ENCODE data around the gene DDX41. TPM values are rescaled to one million over a fixed set of nuclear protein-coding genes. Genes with fewer than 3 reads are reported as not detected.
A peak's percentile ranks its signal among the peaks of the same experiment; 100 is the strongest.
"Not testable (repeated sequence)": the region's sequence is repeated elsewhere in the genome, so short reads cannot be mapped to it uniquely, and the experiment has no call there.

Gene DDX41
- total RNA-seq: 27.4 TPM
- polyA plus RNA-seq: 65.6 TPM

GRCh38 chr5:177516601-177517568 is at the start of gene DDX41:
Gene DDX41 (minus strand): TSS chr5:177516961. CDS start chr5:177516945, 16 bp downstream.
- Histone ChIP-seq H3K4me3 (ENCODE audit: low read depth, low read length) (peak within 1 kb of the TSS; percentile 92), H3K4me1 (ENCODE audit: insufficient read depth) (no peaks in the 10 kb centered on the region), H3K36me3 (ENCODE audit: insufficient read depth) (no peaks in the 10 kb centered on the region), H3K27ac (ENCODE audit: low read depth) (peak within 1 kb of the TSS; percentile 82)
- WGBS: under 1% methylated on average over 96 of the region's 96 CpGs
- DNase-seq (ENCODE audit: extremely low spot score): peak; percentile 97

GRCh38 chr5:177565046-177565445 is 48.3 kb upstream of the DDX41 start:
- Histone ChIP-seq H3K4me3 (ENCODE audit: low read depth, low read length) (no peak overlapping the region), H3K27ac (ENCODE audit: low read depth) (no peak overlapping the region), H3K4me1 (ENCODE audit: insufficient read depth) (no peaks in the 10 kb centered on the region), H3K36me3 (ENCODE audit: insufficient read depth) (no peaks in the 10 kb centered on the region)
- no peak for DNase-seq (ENCODE audit: extremely low spot score)
- WGBS: 79% methylated on average over 8 of the region's 8 CpGs

DNA sequence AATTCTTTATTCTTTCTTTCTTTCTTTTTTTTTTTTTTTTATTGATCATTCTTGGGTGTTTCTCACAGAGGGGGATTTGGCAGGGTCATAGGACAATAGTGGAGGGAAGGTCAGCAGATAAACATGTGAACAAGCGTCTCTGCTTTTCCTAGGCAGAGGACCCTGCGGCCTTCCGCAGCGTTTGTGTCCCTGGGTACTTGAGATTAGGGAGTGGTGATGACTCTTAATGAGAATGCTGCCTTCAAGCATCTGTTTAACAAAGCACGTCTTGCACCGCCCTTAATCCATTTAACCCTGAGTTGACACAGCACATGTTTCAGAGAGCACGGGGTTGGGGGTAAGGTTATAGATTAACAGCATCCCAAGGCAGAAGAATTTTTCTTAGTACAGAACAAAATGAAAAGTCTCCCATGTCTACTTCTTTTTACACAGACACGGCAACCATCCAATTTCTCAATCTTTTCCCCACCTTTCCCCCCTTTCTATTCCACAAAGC is 42.7 kb upstream of the DDX41 start:
- H3K36me3 ChIP-seq (ENCODE audit: insufficient read depth); H3K27ac ChIP-seq (ENCODE audit: low read depth); H3K4me1 ChIP-seq (ENCODE audit: insufficient read depth); DNase-seq (ENCODE audit: extremely low spot score); H3K4me3 ChIP-seq (ENCODE audit: low read depth, low read length): not testable (repeated sequence)
- 54% methylated on average over 8 of the region's 8 CpGs for WGBS

- Histone ChIP-seq H3K36me3 (ENCODE audit: insufficient read depth) (no peaks in the 10 kb centered on the region), H3K27ac (ENCODE audit: low read depth) (no peak overlapping the region), H3K4me3 (ENCODE audit: low read depth, low read length) (no peak overlapping the region), H3K4me1 (ENCODE audit: insufficient read depth) (no peaks in the 10 kb centered on the region)
- no peak for DNase-seq (ENCODE audit: extremely low spot score)
- 77% methylated on average over 5 of the region's 5 CpGs for WGBS
Observed at GRCh38 chr5:177557796-177558195, 41.0 kb upstream of the DDX41 start.

GRCh38 chr5:177557041-177557647 is 40.4 kb upstream of the DDX41 start:
- Histone ChIP-seq H3K4me3 (ENCODE audit: low read depth, low read length) (no peak overlapping the region), H3K4me1 (ENCODE audit: insufficient read depth) (no peaks in the 10 kb centered on the region), H3K27ac (ENCODE audit: low read depth) (no peak overlapping the region), H3K36me3 (ENCODE audit: insufficient read depth) (no peaks in the 10 kb centered on the region)
- DNase-seq (ENCODE audit: extremely low spot score): no peak
- 27% methylated on average over 4 of the region's 4 CpGs for WGBS

GRCh38 chr5:177555665-177556064 is 38.9 kb upstream of the DDX41 start:
- H3K4me1 ChIP-seq (ENCODE audit: insufficient read depth): no peaks in the 10 kb centered on the region
- no peak for DNase-seq (ENCODE audit: extremely low spot score)
- no peak overlapping the region for H3K27ac ChIP-seq (ENCODE audit: low read depth)
- no peaks in the 10 kb centered on the region for H3K36me3 ChIP-seq (ENCODE audit: insufficient read depth)
- no peak overlapping the region for H3K4me3 ChIP-seq (ENCODE audit: low read depth, low read length)
- WGBS: 92% methylated on average over 5 of the region's 5 CpGs

- no peak for DNase-seq (ENCODE audit: extremely low spot score)
- Histone ChIP-seq H3K36me3 (ENCODE audit: insufficient read depth) (no peaks in the 10 kb centered on the region), H3K27ac (ENCODE audit: low read depth) (no peak overlapping the region), H3K4me1 (ENCODE audit: insufficient read depth) (no peaks in the 10 kb centered on the region), H3K4me3 (ENCODE audit: low read depth, low read length) (no peak overlapping the region)
- WGBS: 81% methylated on average over 2 of the region's 2 CpGs
Observed at GRCh38 chr5:177555228-177555627, 38.5 kb upstream of the DDX41 start.

DNA sequence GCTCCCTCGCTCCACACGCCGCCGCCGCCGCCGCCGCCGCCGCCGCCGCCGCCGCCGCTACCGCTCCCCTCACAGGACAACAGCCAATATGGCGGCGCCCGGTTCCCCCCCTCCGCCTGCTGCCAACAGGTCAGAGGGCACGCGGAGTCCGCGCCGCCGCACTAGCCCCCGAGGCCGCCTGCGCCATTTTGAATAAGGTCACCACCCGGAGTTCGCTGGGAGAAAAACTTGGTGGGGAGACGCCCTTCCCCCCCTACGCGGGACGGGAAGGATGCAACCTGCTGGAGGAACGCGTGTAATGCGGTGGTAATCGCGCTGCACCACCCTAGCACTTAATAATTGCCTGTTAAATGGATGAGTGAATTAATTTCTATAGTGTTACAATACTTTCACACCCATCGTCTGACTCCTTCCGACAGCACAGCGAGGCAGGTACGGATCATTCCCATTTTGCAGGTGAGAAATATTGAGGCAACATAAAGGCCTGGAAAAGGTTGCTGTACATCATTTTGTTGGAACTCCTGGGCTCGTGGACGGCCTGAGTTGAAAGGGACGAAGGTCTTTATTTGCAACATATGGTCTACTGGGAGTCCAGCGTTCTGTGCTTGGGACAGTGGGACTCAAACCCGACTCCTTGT is 37.8 kb upstream of the DDX41 start, which contains the start of gene FAM193B:
TSS of gene FAM193B (minus strand) at position 90 of the 638 bp plus-strand sequence. CDS start 105 bp downstream, outside the sequence.
- no peaks in the 10 kb centered on the region for H3K36me3 ChIP-seq (ENCODE audit: insufficient read depth)
- WGBS: 8% methylated on average over 49 of the region's 49 CpGs
- H3K4me1 ChIP-seq (ENCODE audit: insufficient read depth): no peaks in the 10 kb centered on the region
- peak within 1 kb of the TSS; percentile 97 for H3K4me3 ChIP-seq (ENCODE audit: low read depth, low read length)
- peak; percentile 85 for DNase-seq (ENCODE audit: extremely low spot score)
- H3K27ac ChIP-seq (ENCODE audit: low read depth): peak within 1 kb of the TSS; percentile 85

DNA sequence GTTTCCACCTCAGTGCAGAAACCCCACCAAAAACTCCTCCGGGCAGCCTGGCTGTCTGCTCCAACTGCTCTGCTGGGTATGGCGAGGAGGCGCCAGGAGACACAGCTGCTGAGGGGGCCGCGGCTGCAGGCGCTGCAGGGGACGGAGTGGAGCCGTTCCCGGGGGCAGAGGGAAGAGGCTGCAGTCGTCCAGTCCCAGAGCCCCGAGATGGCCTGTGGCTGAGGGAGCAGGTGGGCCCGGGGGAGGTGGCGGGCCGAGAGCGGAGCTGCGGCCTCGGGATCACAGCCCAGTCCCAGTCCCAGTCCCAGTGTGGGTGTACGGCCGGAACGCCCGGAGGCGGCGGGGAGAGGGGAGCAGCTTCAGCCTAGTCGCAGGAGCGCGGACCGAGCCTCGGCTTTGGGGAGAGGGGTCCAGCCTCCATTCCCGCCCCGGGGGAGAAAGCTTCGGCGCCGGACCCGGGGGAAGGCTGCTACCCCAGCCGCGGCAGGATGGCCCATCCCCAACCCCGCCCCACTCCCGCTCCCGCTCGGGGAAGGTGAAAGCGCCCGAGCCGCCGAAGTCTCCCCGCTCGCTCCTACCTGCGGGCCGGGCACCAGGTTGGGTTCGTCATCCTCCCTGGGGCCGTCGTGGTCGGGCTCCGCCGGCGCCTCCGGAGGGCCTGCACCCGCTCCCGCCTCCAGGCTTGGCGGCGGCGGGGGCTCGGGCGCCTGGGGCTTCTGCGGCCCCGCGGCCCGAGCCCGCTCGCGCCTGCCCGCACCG is 37.1 kb upstream of the DDX41 start:
- WGBS: under 1% methylated on average over 72 of the region's 72 CpGs
- no peaks in the 10 kb centered on the region for H3K36me3 ChIP-seq (ENCODE audit: insufficient read depth)
- H3K27ac ChIP-seq (ENCODE audit: low read depth): peak overlapping the region; percentile 85
- no peak for DNase-seq (ENCODE audit: extremely low spot score)
- peaks cover 1% of the 10 kb centered on the region for H3K4me1 ChIP-seq (ENCODE audit: insufficient read depth)
- H3K4me3 ChIP-seq (ENCODE audit: low read depth, low read length): peak overlapping the region; percentile 97

GRCh38 chr5:177552839-177553455 is 36.2 kb upstream of the DDX41 start:
- Histone ChIP-seq H3K36me3 (ENCODE audit: insufficient read depth) (no peaks in the 10 kb centered on the region), H3K4me1 (ENCODE audit: insufficient read depth) (peaks cover 3% of the 10 kb centered on the region), H3K27ac (ENCODE audit: low read depth) (no peak overlapping the region), H3K4me3 (ENCODE audit: low read depth, low read length) (peak overlapping the region; percentile 97)
- DNase-seq (ENCODE audit: extremely low spot score): no peak
- 33% methylated on average over 16 of the region's 16 CpGs for WGBS

DNA sequence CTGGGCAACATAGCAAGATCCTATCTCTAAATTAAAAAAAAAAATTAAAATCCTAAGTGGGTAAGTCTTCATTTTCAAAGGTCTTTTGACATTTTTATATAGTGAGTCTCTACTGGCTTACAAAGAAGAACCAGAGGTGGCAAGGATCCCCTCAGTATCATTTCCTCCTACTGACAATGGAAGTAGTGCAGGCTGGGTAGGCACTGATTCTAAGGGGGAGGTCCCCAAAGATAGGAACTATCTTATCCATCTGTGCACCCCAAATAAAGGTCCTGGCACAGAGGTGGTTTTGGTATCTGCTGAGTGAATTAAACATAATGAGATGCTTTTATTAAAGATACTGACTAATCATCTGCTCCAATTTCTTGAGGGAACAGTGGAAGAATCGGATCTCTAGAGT is 33.4 kb upstream of the DDX41 start:
- Histone ChIP-seq H3K36me3 (ENCODE audit: insufficient read depth) (no peaks in the 10 kb centered on the region), H3K4me3 (ENCODE audit: low read depth, low read length) (no peak overlapping the region), H3K27ac (ENCODE audit: low read depth) (no peak overlapping the region), H3K4me1 (ENCODE audit: insufficient read depth) (peaks cover 3% of the 10 kb centered on the region)
- WGBS: 82% methylated on average over 1 of the region's 1 CpG
- no peak for DNase-seq (ENCODE audit: extremely low spot score)

- 82% methylated on average over 1 of the region's 1 CpG for WGBS
- no peak overlapping the region for H3K4me3 ChIP-seq (ENCODE audit: low read depth, low read length)
- no peak overlapping the region for H3K27ac ChIP-seq (ENCODE audit: low read depth)
- peaks cover 3% of the 10 kb centered on the region for H3K4me1 ChIP-seq (ENCODE audit: insufficient read depth)
- DNase-seq (ENCODE audit: extremely low spot score): no peak
- H3K36me3 ChIP-seq (ENCODE audit: insufficient read depth): no peaks in the 10 kb centered on the region
Observed at GRCh38 chr5:177548495-177548894, 31.7 kb upstream of the DDX41 start.

Data from urinary bladder (tissue), 4 donors.